WTC11 (cell line): Measurements from ENCODE around the gene SNX9. TPM values are rescaled to one million over a fixed set of nuclear protein-coding genes. Genes with fewer than 3 reads are reported as not detected.

ENCODE experiments used
- ATAC-seq: fragments of 200-7000 bp; cut with Tn5 transposase; 2 replicates; pipeline ENCODE4 v1.10.0; 2021; ENCODE audit warnings: mild to moderate bottlenecking, moderate library complexity
- CTCF ChIA-PET: fragments of 300-600 bp; sonication (Branson Sonifier 250); formaldehyde crosslinking; loops from one replicate; lab custom pipeline; 2021; ENCODE audit warnings: antibody characterized with exemption; lab: Charles Lee
- POLR2A ChIA-PET: fragments of 350-600 bp; sonication (Branson Sonifier 250); formaldehyde crosslinking; loops from one replicate; lab custom pipeline; 2021; ENCODE audit warnings: antibody characterized with exemption; lab: Charles Lee
- DNase-seq: peaks from one replicate; pipeline ENCODE4 v3.0.0; 2021; ENCODE audit warnings: low spot score
- H3K27ac Mint-ChIP-seq: 2 replicates; pipeline ENCODE4 v1.8.0; 2021; ENCODE audit warnings: mixed read lengths
- H3K27me3 Mint-ChIP-seq: 2 replicates; pipeline ENCODE4 v1.8.0; 2021; ENCODE audit warnings: low read depth, mild to moderate bottlenecking, moderate library complexity, mixed read lengths
- H3K36me3 Mint-ChIP-seq: 2 replicates; pipeline ENCODE4 v1.8.0; 2021; ENCODE audit warnings: mixed read lengths
- H3K4me1 Mint-ChIP-seq: 2 replicates; pipeline ENCODE4 v1.8.0; 2022; ENCODE audit warnings: mixed read lengths
- H3K4me3 Mint-ChIP-seq: 2 replicates; pipeline ENCODE4 v1.8.0; 2021; ENCODE audit warnings: mild to moderate bottlenecking, moderate library complexity, mixed read lengths
- H3K9me3 Mint-ChIP-seq: 2 replicates; pipeline ENCODE4 v1.8.0; 2021; ENCODE audit warnings: mixed read lengths
- CREB1 ChIP-seq: sonication (generic); formaldehyde crosslinking; IDR thresholded peaks from 2 replicates; pipeline ENCODE4 v1.8.0; 2023; ENCODE audit warnings: mild to moderate bottlenecking, missing genetic modification reagents
- CREM ChIP-seq: sonication (generic); formaldehyde crosslinking; IDR thresholded peaks from 2 replicates; pipeline ENCODE4 v1.8.1; 2022; ENCODE audit warnings: mild to moderate bottlenecking, missing genetic modification reagents, moderate library complexity
- ETV6 ChIP-seq: sonication (generic); formaldehyde crosslinking; IDR thresholded peaks from 2 replicates; pipeline ENCODE4 v1.8.1; 2022; ENCODE audit warnings: mild to moderate bottlenecking, missing genetic modification reagents
- FOXJ3 ChIP-seq: sonication (generic); formaldehyde crosslinking; IDR thresholded peaks from 2 replicates; pipeline ENCODE4 v1.9.0; 2021; ENCODE audit warnings: missing genetic modification reagents, mild to moderate bottlenecking, borderline replicate concordance
- GABPB1 ChIP-seq: sonication (generic); formaldehyde crosslinking; IDR thresholded peaks from 2 replicates; pipeline ENCODE4 v1.8.1; 2023; ENCODE audit warnings: mild to moderate bottlenecking, missing genetic modification reagents
- IRF2 ChIP-seq: sonication (generic); formaldehyde crosslinking; IDR thresholded peaks from 2 replicates; pipeline ENCODE4 v1.8.0; 2022; ENCODE audit warnings: low read depth, missing genetic modification reagents, borderline replicate concordance
- MXD4 ChIP-seq: fragments of 250-450 bp; sonication (Bioruptor Pico); IDR thresholded peaks from 2 replicates; pipeline ENCODE4 v1.8.0; 2021; ENCODE audit warnings: mild to moderate bottlenecking, moderate library complexity, borderline replicate concordance
- TEAD1 ChIP-seq: sonication (generic); formaldehyde crosslinking; IDR thresholded peaks from 2 replicates; pipeline ENCODE4 v1.8.0; 2022; ENCODE audit warnings: mild to moderate bottlenecking, missing genetic modification reagents
- ZNF232 ChIP-seq: sonication (generic); formaldehyde crosslinking; IDR thresholded peaks from 2 replicates; pipeline ENCODE4 v1.8.0; 2022; ENCODE audit warnings: mild to moderate bottlenecking, missing genetic modification reagents
- ZNF396 ChIP-seq: fragments of 250-450 bp; sonication (Bioruptor Pico); IDR thresholded peaks from 2 replicates; pipeline ENCODE4 v1.8.0; 2021; ENCODE audit warnings: mild to moderate bottlenecking, moderate library complexity, borderline replicate concordance
- ZNF416 ChIP-seq: fragments of 250-450 bp; sonication (Bioruptor Pico); IDR thresholded peaks from 2 replicates; pipeline ENCODE4 v1.9.0; 2021; ENCODE audit warnings: mild to moderate bottlenecking, inconsistent platforms
- total RNA-seq: library from RNA; stranded (reverse); gene quantifications from 3 replicates; pipeline ENCODE4 v1.2.3, GENCODE V29; 2021
- TF ChIP-seq, protein P1 (sequence below): sonication (generic); formaldehyde crosslinking; IDR thresholded peaks from 2 replicates; pipeline ENCODE4 v1.8.1; 2023; ENCODE audit warnings: mild to moderate bottlenecking, missing genetic modification reagents
- TF ChIP-seq, protein P2 (sequence below): sonication (generic); formaldehyde crosslinking; IDR thresholded peaks from 2 replicates; pipeline ENCODE4 v1.8.1; 2023; ENCODE audit warnings: mild to moderate bottlenecking, moderate library complexity, missing genetic modification reagents
- TF ChIP-seq, protein P3 (sequence below): sonication (generic); formaldehyde crosslinking; IDR thresholded peaks from 2 replicates; pipeline ENCODE4 v1.8.1; 2022; ENCODE audit warnings: low read depth, mild to moderate bottlenecking, moderate library complexity, missing genetic modification reagents, borderline replicate concordance
- TF ChIP-seq, protein P4 (sequence below): fragments of 250-450 bp; sonication (Bioruptor Pico); IDR thresholded peaks from 2 replicates; pipeline ENCODE4 v1.9.0; 2021; ENCODE audit warnings: moderate library complexity, mild to moderate bottlenecking, inconsistent platforms, borderline replicate concordance
- TF ChIP-seq, protein P5 (sequence below): sonication (generic); formaldehyde crosslinking; IDR thresholded peaks from 2 replicates; pipeline ENCODE4 v1.8.1; 2023; ENCODE audit warnings: mild to moderate bottlenecking, missing genetic modification reagents, borderline replicate concordance
- TF ChIP-seq, protein P6 (sequence below): fragments of 250-450 bp; sonication (Bioruptor Pico); IDR thresholded peaks from 2 replicates; pipeline ENCODE4 v1.9.0; 2021; ENCODE audit warnings: mild to moderate bottlenecking, borderline replicate concordance
- TF ChIP-seq, protein P7 (sequence below): sonication (generic); formaldehyde crosslinking; IDR thresholded peaks from 2 replicates; pipeline ENCODE4 v1.8.1; 2022; ENCODE audit warnings: low read depth, missing genetic modification reagents, borderline replicate concordance

SNX9 gene
- total RNA-seq, 1 experiment from 2014 or later, result 35.0 TPM

DNA sequence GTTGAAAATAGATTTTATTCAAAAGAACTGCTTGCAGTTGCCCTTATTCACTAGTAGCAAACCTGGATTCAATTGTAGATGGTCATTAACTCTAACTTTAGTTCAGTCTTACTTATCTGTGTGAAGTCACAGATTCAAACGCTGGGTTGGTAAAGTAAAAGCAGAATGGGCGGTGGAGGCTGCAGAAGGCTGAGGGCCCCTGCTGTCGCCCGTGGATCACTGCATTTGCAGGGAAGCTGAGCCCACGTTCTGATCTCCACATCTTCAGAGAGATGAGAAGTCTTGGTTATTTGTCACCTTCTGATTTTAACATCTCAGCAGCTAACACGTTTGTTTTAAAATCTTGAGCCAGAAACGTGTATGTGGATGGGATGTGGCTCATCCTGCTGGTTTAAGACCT is 75.1 kb downstream of the SNX9 start:
- POLR2A ChIA-PET, result no interaction called here
- H3K4me3 Mint-ChIP-seq, result no peak overlapping the region
- CTCF ChIA-PET, result interaction anchor here (1.5 to 1.9 kb wide), 4 partner anchors 25 to 142 kb away, joined by 5 to 8 read pairs (median 5); no protein-coding TSS in a partner anchor

DNA sequence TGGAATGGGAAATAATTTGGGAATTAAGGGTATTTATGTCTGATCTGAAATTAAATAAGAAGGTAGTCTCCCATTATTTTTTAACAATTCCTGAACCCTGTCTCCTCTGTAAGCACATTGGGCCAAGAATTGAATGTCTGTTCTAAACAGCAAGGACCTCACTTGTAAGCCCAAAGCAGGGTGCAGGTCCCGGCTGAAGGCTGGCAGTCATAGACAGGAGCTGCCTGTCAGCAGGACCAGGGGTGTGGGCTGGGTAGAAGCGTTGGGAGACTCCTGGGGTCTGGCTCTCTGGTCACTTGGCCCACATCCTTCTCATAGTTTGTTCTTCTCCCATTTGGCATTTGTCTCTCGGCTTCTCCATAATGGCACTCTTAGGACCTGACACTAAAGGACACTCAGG is 75.6 kb downstream of the SNX9 start:
- H3K4me3 Mint-ChIP-seq, result no peak overlapping the region
- DNase-seq (no peak), ATAC-seq (no peak)
- H3K9me3 Mint-ChIP-seq, result no peaks in the 10 kb centered on the region
- H3K36me3 Mint-ChIP-seq, result peaks cover 16% of the 10 kb centered on the region
- CTCF ChIA-PET, result interaction anchor here (0.5 to 1.9 kb wide), 4 partner anchors 136 to 557 kb away, joined by 4 to 5 read pairs (median 5); no protein-coding TSS in a partner anchor
- H3K27ac Mint-ChIP-seq, result no peak overlapping the region; the same call in 1 of the 2 replicates
- H3K27me3 Mint-ChIP-seq, result no peaks in the 10 kb centered on the region
- peaks cover 18% of the 10 kb centered on the region for H3K4me1 Mint-ChIP-seq
- POLR2A ChIA-PET, result no interaction called here
- TF ChIP-seq, protein P1, sequence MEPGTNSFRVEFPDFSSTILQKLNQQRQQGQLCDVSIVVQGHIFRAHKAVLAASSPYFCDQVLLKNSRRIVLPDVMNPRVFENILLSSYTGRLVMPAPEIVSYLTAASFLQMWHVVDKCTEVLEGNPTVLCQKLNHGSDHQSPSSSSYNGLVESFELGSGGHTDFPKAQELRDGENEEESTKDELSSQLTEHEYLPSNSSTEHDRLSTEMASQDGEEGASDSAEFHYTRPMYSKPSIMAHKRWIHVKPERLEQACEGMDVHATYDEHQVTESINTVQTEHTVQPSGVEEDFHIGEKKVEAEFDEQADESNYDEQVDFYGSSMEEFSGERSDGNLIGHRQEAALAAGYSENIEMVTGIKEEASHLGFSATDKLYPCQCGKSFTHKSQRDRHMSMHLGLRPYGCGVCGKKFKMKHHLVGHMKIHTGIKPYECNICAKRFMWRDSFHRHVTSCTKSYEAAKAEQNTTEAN (CRISPR knock-in tag), result no peak
- TF ChIP-seq, protein P2, sequence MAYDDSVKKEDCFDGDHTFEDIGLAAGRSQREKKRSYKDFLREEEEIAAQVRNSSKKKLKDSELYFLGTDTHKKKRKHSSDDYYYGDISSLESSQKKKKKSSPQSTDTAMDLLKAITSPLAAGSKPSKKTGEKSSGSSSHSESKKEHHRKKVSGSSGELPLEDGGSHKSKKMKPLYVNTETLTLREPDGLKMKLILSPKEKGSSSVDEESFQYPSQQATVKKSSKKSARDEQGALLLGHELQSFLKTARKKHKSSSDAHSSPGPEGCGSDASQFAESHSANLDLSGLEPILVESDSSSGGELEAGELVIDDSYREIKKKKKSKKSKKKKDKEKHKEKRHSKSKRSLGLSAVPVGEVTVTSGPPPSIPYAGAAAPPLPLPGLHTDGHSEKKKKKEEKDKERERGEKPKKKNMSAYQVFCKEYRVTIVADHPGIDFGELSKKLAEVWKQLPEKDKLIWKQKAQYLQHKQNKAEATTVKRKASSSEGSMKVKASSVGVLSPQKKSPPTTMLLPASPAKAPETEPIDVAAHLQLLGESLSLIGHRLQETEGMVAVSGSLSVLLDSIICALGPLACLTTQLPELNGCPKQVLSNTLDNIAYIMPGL, result no peak
- TF ChIP-seq TEAD1 (CRISPR knock-in tag), result no peak
- TF ChIP-seq ZNF396, result no peak
- no peak for TF ChIP-seq IRF2 (CRISPR knock-in tag)
- no peak for TF ChIP-seq GABPB1 (CRISPR knock-in tag)
- TF ChIP-seq FOXJ3, result no peak
- TF ChIP-seq, protein P3, sequence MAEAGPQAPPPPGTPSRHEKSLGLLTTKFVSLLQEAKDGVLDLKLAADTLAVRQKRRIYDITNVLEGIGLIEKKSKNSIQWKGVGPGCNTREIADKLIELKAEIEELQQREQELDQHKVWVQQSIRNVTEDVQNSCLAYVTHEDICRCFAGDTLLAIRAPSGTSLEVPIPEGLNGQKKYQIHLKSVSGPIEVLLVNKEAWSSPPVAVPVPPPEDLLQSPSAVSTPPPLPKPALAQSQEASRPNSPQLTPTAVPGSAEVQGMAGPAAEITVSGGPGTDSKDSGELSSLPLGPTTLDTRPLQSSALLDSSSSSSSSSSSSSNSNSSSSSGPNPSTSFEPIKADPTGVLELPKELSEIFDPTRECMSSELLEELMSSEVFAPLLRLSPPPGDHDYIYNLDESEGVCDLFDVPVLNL, result no peak
- TF ChIP-seq, protein P4, sequence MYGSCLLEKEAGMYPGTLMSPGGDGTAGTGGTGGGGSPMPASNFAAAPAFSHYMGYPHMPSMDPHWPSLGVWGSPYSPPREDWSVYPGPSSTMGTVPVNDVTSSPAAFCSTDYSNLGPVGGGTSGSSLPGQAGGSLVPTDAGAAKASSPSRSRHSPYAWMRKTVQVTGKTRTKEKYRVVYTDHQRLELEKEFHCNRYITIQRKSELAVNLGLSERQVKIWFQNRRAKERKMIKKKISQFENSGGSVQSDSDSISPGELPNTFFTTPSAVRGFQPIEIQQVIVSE (CRISPR knock-in tag), result no peak
- TF ChIP-seq, protein P5, sequence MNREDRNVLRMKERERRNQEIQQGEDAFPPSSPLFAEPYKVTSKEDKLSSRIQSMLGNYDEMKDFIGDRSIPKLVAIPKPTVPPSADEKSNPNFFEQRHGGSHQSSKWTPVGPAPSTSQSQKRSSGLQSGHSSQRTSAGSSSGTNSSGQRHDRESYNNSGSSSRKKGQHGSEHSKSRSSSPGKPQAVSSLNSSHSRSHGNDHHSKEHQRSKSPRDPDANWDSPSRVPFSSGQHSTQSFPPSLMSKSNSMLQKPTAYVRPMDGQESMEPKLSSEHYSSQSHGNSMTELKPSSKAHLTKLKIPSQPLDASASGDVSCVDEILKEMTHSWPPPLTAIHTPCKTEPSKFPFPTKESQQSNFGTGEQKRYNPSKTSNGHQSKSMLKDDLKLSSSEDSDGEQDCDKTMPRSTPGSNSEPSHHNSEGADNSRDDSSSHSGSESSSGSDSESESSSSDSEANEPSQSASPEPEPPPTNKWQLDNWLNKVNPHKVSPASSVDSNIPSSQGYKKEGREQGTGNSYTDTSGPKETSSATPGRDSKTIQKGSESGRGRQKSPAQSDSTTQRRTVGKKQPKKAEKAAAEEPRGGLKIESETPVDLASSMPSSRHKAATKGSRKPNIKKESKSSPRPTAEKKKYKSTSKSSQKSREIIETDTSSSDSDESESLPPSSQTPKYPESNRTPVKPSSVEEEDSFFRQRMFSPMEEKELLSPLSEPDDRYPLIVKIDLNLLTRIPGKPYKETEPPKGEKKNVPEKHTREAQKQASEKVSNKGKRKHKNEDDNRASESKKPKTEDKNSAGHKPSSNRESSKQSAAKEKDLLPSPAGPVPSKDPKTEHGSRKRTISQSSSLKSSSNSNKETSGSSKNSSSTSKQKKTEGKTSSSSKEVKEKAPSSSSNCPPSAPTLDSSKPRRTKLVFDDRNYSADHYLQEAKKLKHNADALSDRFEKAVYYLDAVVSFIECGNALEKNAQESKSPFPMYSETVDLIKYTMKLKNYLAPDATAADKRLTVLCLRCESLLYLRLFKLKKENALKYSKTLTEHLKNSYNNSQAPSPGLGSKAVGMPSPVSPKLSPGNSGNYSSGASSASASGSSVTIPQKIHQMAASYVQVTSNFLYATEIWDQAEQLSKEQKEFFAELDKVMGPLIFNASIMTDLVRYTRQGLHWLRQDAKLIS (CRISPR knock-in tag), result no peak
- no peak for TF ChIP-seq CREB1 (CRISPR knock-in tag)
- TF ChIP-seq, protein P6, sequence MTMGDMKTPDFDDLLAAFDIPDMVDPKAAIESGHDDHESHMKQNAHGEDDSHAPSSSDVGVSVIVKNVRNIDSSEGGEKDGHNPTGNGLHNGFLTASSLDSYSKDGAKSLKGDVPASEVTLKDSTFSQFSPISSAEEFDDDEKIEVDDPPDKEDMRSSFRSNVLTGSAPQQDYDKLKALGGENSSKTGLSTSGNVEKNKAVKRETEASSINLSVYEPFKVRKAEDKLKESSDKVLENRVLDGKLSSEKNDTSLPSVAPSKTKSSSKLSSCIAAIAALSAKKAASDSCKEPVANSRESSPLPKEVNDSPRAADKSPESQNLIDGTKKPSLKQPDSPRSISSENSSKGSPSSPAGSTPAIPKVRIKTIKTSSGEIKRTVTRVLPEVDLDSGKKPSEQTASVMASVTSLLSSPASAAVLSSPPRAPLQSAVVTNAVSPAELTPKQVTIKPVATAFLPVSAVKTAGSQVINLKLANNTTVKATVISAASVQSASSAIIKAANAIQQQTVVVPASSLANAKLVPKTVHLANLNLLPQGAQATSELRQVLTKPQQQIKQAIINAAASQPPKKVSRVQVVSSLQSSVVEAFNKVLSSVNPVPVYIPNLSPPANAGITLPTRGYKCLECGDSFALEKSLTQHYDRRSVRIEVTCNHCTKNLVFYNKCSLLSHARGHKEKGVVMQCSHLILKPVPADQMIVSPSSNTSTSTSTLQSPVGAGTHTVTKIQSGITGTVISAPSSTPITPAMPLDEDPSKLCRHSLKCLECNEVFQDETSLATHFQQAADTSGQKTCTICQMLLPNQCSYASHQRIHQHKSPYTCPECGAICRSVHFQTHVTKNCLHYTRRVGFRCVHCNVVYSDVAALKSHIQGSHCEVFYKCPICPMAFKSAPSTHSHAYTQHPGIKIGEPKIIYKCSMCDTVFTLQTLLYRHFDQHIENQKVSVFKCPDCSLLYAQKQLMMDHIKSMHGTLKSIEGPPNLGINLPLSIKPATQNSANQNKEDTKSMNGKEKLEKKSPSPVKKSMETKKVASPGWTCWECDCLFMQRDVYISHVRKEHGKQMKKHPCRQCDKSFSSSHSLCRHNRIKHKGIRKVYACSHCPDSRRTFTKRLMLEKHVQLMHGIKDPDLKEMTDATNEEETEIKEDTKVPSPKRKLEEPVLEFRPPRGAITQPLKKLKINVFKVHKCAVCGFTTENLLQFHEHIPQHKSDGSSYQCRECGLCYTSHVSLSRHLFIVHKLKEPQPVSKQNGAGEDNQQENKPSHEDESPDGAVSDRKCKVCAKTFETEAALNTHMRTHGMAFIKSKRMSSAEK (CRISPR knock-in tag), result no peak
- no peak for TF ChIP-seq ZNF232
- TF ChIP-seq, protein P7, sequence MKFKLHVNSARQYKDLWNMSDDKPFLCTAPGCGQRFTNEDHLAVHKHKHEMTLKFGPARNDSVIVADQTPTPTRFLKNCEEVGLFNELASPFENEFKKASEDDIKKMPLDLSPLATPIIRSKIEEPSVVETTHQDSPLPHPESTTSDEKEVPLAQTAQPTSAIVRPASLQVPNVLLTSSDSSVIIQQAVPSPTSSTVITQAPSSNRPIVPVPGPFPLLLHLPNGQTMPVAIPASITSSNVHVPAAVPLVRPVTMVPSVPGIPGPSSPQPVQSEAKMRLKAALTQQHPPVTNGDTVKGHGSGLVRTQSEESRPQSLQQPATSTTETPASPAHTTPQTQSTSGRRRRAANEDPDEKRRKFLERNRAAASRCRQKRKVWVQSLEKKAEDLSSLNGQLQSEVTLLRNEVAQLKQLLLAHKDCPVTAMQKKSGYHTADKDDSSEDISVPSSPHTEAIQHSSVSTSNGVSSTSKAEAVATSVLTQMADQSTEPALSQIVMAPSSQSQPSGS (CRISPR knock-in tag), result no peak
- TF ChIP-seq ZNF416 (CRISPR knock-in tag), result no peak
- no peak for TF ChIP-seq CREM
- no peak for TF ChIP-seq MXD4 (CRISPR knock-in tag)

More for the DNA sequence above, 75.1 kb downstream of the SNX9 start:
- Mint-ChIP-seq H3K36me3 (peaks cover 14% of the 10 kb centered on the region), H3K27ac (no peak overlapping the region; the same call in 1 of the 2 replicates), H3K9me3 (no peaks in the 10 kb centered on the region), H3K4me1 (peaks cover 18% of the 10 kb centered on the region), H3K27me3 (no peaks in the 10 kb centered on the region)
- no peak for TF ChIP-seq ETV6 (CRISPR knock-in tag)
- DNase-seq (no peak), ATAC-seq (no peak)
